ENCODE data around the gene FAM53B.

FAM53B gene

DNA sequence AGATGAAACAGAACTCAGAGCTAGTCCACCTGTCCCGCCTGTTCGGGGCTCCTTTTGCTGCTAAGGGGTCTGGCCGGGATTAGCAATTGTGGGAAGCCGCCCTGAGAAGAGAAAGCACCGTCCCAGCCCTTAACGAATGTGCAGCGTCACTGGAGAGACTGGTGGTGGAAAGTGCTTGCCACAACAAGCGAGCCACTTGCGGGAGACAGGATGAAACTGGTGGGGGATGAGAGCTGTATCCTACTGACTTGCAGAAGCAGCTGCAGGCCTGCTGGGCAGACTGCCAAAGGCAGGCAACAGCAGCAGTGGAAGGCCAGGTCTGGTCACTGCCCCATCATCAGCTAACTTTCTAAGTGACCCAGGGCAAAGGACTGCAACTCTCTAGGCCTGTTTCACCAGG, 95.4 kb downstream of the FAM53B start:
- no peak for TF ChIP-seq CTCF (IDR thresholded peaks at IDR 0.05; ENCODE audit: low read depth, low read length)
- no peak overlapping the region for H3K4me3 ChIP-seq (replicated peaks in 1 of 2; ENCODE audit: low read depth in 2 of 2, low read length in 2 of 2)
- DNase-seq (ENCODE audit: low read depth in 2 of 2): peak; percentile 82 to 89

DNA sequence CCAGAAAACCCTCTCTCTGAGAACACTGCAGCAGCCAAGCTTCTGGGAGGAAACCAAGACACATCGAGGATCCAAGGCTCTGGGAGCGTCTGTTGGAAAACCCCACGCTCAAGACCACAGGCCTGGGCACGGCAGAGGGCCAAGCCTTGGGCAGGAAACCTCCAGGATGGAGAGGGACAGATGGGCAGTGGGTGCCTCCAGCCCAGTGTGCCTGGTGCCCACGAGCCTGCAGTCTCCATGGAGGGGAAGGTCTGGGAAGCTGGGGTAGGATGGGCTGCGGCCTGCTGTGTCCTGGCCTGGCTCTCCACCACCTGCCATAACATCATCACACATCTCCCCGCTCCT, 96.1 kb downstream of the FAM53B start:
- no peak overlapping the region for H3K4me3 ChIP-seq (replicated peaks in 1 of 2; ENCODE audit: low read depth in 2 of 2, low read length in 2 of 2)
- TF ChIP-seq CTCF (IDR thresholded peaks at IDR 0.05; ENCODE audit: low read depth, low read length): no peak
- no peak for DNase-seq (ENCODE audit: low read depth in 2 of 2)

DNA sequence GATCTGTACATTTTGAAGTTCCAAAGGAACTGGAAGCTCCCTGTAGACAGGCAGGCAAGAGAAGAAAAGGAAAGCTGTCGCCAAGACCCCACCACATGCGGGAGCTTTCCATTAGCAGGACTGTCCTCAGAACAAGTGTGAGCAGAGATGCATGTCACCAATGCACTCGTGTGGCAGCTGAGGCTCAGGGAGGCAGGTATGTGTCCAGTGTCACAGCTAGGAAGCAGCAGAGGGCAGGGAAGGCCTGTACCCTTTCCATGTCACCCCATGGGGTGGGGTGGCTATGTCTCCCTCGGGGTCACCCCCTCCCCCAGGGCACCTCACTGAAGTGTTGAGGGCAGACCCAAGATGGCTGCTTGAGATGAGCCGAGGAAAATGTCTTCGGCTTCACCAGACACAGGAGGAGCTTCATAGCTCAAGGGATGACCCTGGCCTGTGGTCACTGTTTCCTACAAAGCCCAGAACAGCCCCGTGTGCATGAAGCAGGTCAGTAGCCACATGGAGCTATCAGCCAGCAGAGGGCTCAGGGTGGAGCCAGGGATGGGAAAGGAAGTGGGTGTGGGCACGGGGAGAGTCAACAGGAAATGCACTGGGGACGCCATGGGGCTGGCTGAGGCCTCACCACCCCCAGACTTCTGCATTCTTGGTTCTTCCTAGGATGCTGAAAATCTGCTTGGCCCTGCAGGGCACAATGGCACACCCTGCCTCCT, 96.6 kb downstream of the FAM53B start:
- TF ChIP-seq CTCF (IDR thresholded peaks at IDR 0.05; ENCODE audit: low read depth, low read length): peak; percentile 34
- no peak overlapping the region for H3K4me3 ChIP-seq (replicated peaks in 1 of 2; ENCODE audit: low read depth in 2 of 2, low read length in 2 of 2)
- DNase-seq (ENCODE audit: low read depth in 2 of 2): peak; percentile 50 to 57

DNA sequence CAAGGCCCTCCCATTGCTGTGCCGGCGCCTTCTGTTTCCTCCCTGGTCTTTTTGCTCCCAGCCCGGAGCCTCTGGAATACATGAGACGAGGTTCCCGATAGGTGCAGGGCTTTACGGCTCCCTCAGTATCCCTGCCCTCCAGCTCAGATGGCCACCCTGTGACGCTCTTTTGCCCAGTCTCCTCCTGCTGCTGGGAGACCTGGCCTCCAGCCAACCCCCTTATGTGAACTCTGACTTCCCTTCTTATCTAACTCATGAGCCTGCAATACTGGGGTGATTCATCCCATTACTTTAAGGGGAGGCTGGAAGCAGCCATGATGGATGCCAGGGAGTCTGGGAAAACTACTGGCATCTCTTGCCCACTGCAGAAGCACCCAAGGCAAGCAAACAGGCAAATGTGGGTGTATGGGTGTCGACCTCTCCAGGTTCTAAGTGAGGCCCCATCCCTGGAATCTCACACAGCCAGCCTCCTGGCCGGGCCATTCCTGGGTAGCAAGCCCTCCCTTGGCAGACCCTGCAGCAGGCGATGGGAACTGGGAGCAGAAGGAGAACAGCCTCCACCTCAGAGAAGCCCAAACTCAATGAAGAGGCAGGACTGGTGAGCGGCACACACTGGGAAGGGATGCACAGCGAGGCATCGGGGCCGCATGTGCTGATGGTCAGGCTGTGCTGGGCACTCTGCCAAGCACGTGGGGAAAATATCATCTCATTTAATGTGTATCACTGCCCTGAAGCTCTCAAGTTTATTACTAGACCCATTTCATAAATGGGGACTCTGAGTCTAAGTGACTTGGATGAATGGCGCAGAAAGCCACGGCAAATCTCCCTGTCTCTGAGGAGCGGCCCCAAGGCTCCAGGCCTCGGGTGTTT, 97.5 kb downstream of the FAM53B start:
- no peak for TF ChIP-seq CTCF (IDR thresholded peaks at IDR 0.05; ENCODE audit: low read depth, low read length)

DNA sequence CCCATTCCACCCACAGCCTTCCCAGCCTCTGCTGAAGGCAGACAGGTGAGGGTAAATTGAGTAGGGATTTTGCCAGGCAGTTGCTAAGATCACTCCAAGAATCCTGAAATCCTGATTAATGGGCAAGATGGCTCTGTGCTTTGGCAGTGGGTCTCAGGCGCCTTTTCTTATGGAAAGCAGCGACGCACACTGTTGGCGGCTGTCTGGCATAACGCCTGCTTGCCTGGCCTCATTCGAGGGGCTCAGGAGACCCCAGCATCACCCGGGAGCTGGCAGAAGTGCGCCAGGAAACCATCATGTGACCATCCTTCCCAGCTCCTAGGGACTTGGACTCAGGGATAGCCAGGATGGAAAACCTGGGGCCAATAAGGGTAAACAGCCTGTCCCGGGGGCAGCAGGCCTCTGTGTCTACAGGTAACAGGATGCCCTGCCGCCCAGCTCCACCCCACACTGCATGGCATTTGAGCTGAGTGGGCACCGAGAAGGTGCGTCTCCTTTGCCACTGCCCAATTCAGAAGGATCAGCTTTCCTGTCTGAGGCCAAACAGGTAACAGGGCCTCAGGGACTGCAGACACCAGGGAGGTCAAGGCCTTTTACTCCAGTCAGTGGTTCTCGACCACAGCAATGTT, 98.6 kb downstream of the FAM53B start:
- no peak for DNase-seq (ENCODE audit: low read depth in 2 of 2)
- no peak overlapping the region for H3K4me3 ChIP-seq (replicated peaks in 1 of 2; ENCODE audit: low read depth in 2 of 2, low read length in 2 of 2)
- TF ChIP-seq CTCF (IDR thresholded peaks at IDR 0.05; ENCODE audit: low read depth, low read length): no peak

More for the DNA sequence above, 97.5 kb downstream of the FAM53B start:
- DNase-seq (ENCODE audit: low read depth in 2 of 2): peak; percentile 74 to 92
- H3K4me3 ChIP-seq (replicated peaks in 1 of 2; ENCODE audit: low read depth in 2 of 2, low read length in 2 of 2): no peak overlapping the region

GRCh38 chr10:124644771-124645415, 99.3 kb downstream of the FAM53B start:
- DNase-seq (ENCODE audit: low read depth in 2 of 2): no peak
- no peak for TF ChIP-seq CTCF (IDR thresholded peaks at IDR 0.05; ENCODE audit: low read depth, low read length)
- no peak overlapping the region for H3K4me3 ChIP-seq (replicated peaks in 1 of 2; ENCODE audit: low read depth in 2 of 2, low read length in 2 of 2)
